Caco-2 (cell line): ENCODE measurements around the gene UGT1A5. TPM values are rescaled to one million over a fixed set of nuclear protein-coding genes. Genes with fewer than 3 reads are reported as not detected.

Experiments used
- BruUV-seq: library from RNA; stranded (reverse); fragments of 400-500 nt; replicated peaks from 2 replicates; lab custom pipeline; 2021; lab: Mats Ljungman, UMichigan
- CTCF ChIA-PET: fragments of 300-600 bp; sonication (Branson Sonifier 250); formaldehyde crosslinking; loops from one replicate; lab custom pipeline; 2022; ENCODE audit warnings: antibody characterized with exemption; lab: Charles Lee
- POLR2A ChIA-PET: fragments of 300-600 bp; sonication (Branson Sonifier 250); formaldehyde crosslinking; loops from one replicate; lab custom pipeline; 2022; ENCODE audit warnings: antibody characterized with exemption; lab: Charles Lee
- DNase-seq, 2 experiments: peaks; one replicate each; pipeline versions ENCODE4 v3.0.0 to v3.0.0-alpha.2; 2020 to 2022
- H3K27me3 ChIP-seq: replicated peaks from 2 replicates; pipeline ENCODE4 v1.6.0; 2011; ENCODE audit warnings: low read length; ENCODE audit not compliant: control insufficient read depth, insufficient read depth
- H3K36me3 ChIP-seq: 2 replicates; pipeline ENCODE4 v1.5.1; 2011; ENCODE audit warnings: low read length; ENCODE audit not compliant: control insufficient read depth, insufficient read depth
- H3K4me1 ChIP-seq: fragments of 250-450 bp; sonication (Bioruptor Pico); 2 replicates; pipeline ENCODE4 v1.5.1; 2020; ENCODE audit warnings: mild to moderate bottlenecking
- H3K4me3 ChIP-seq: 2 replicates; pipeline ENCODE4 v1.5.1; 2011; ENCODE audit warnings: low read depth, mild to moderate bottlenecking, control low read depth, low read length
- H3K9me3 ChIP-seq: fragments of 250-450 bp; sonication (Bioruptor Pico); 2 replicates; pipeline ENCODE4 v1.5.1; 2020; ENCODE audit warnings: mild to moderate bottlenecking, moderate library complexity
- H3K27ac Mint-ChIP-seq: one replicate; pipeline ENCODE4 v1.8.0; 2022; ENCODE audit warnings: mixed read lengths; ENCODE audit not compliant: unreplicated experiment
- H3K27me3 Mint-ChIP-seq: one replicate; pipeline ENCODE4 v1.8.0; 2022; ENCODE audit warnings: mixed read lengths; ENCODE audit not compliant: insufficient read depth, unreplicated experiment
- H3K36me3 Mint-ChIP-seq: one replicate; pipeline ENCODE4 v1.8.0; 2022; ENCODE audit warnings: mild to moderate bottlenecking, mixed read lengths; ENCODE audit not compliant: insufficient read depth, unreplicated experiment
- H3K4me1 Mint-ChIP-seq: one replicate; pipeline ENCODE4 v1.8.0; 2022; ENCODE audit warnings: low read depth, mixed read lengths; ENCODE audit not compliant: unreplicated experiment
- H3K4me3 Mint-ChIP-seq: one replicate; pipeline ENCODE4 v1.8.0; 2022; ENCODE audit warnings: mild to moderate bottlenecking, moderate library complexity, mixed read lengths; ENCODE audit not compliant: unreplicated experiment
- H3K9me3 Mint-ChIP-seq: one replicate; pipeline ENCODE4 v1.8.0; 2022; ENCODE audit warnings: mixed read lengths; ENCODE audit not compliant: unreplicated experiment
- intact Hi-C: fragments of 100-400 bp; cut with micrococcal nuclease; formaldehyde crosslinking; loops from one replicate; pipeline ENCODE4 v1.10.0; 2022; ENCODE audit not compliant: unreplicated experiment
- total RNA-seq: library from RNA; stranded (reverse); gene quantifications from 2 replicates; pipeline ENCODE4 v1.2.3, GENCODE V29; 2022
- TF ChIP-seq, protein P1 (sequence below), 2 experiments: fragments of 200-600 bp in 1 of 2; IDR thresholded peaks; 1 replicate in 1 of 2; 2 replicates in 1 of 2; pipeline versions ENCODE4 v1.5.1 to v1.8.0; 2011 to 2022; ENCODE audit warnings: antibody characterized with exemption in 1 of 2, control low read depth in 1 of 2, inconsistent platforms in 1 of 2, low read depth in 1 of 2, low read length in 1 of 2, mild to moderate bottlenecking in 1 of 2, moderate library complexity in 1 of 2; ENCODE audit not compliant: insufficient read depth in 1 of 2, severe bottlenecking in 1 of 2, unreplicated experiment in 1 of 2

Gene UGT1A5
- total RNA-seq, 1 experiment from 2014 or later = 1.2 TPM

DNA sequence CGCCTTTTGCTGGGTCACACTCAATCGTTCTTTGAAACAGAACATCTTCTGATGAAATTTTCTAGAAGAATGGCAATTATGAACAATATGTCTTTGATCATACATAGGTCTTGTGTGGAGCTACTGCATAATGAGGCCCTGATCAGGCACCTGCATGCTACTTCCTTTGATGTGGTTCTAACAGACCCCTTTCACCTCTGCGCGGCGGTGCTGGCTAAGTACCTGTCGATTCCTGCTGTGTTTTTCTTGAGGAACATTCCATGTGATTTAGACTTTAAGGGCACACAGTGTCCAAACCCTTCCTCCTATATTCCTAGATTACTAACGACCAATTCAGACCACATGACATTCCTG is 532 bp downstream of the UGT1A5 start:
- peaks cover 14% of the 10 kb centered on the region for H3K4me1 ChIP-seq
- TF ChIP-seq, protein P1, sequence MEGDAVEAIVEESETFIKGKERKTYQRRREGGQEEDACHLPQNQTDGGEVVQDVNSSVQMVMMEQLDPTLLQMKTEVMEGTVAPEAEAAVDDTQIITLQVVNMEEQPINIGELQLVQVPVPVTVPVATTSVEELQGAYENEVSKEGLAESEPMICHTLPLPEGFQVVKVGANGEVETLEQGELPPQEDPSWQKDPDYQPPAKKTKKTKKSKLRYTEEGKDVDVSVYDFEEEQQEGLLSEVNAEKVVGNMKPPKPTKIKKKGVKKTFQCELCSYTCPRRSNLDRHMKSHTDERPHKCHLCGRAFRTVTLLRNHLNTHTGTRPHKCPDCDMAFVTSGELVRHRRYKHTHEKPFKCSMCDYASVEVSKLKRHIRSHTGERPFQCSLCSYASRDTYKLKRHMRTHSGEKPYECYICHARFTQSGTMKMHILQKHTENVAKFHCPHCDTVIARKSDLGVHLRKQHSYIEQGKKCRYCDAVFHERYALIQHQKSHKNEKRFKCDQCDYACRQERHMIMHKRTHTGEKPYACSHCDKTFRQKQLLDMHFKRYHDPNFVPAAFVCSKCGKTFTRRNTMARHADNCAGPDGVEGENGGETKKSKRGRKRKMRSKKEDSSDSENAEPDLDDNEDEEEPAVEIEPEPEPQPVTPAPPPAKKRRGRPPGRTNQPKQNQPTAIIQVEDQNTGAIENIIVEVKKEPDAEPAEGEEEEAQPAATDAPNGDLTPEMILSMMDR (IDR thresholded peaks at IDR 0.05; ENCODE audit: insufficient read depth in 1 of 2, low read depth in 1 of 2, low read length in 1 of 2, severe bottlenecking in 1 of 2, unreplicated experiment in 1 of 2) = no peak
- ChIA-PET CTCF (no interaction called here), POLR2A (no interaction called here)
- no peaks in the 10 kb centered on the region for H3K9me3 Mint-ChIP-seq
- no peaks in the 10 kb centered on the region for H3K9me3 ChIP-seq
- no peaks in the 10 kb centered on the region for H3K36me3 ChIP-seq
- H3K36me3 Mint-ChIP-seq = peaks cover 7% of the 10 kb centered on the region
- no peaks in the 10 kb centered on the region for H3K27me3 Mint-ChIP-seq
- intact Hi-C loops = loop anchor here (5.0 kb wide), 2 partner anchors 131 to 146 kb away; partner anchors contain the start of gene USP40
- no peaks in the 10 kb centered on the region for H3K27me3 ChIP-seq
- no peak for DNase-seq
- H3K4me3 ChIP-seq = no peak overlapping the region
- no TSS peak for BruUV-seq
- no peak overlapping the region for H3K27ac Mint-ChIP-seq
- peaks cover 11% of the 10 kb centered on the region for H3K4me1 Mint-ChIP-seq
- H3K4me3 Mint-ChIP-seq = no peak overlapping the region

DNA sequence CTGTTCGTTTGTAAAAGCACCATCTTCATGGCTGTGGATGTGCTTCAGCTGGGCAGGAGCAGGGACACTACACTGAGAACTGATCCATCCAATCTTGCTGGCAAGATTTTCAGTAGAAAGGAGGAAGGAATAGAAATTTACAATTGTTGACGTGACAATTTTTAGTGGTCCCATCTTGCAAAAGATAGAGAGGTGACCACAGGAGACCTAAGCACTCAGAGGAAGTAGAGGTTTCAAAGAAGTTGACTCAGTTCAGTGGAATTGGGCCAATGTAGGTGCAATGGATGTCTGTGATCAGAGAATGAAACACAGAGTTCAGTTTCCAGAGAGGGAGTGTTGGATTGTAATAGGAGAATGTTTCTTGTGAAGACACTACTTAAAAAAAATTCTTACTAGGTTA is 1.4 kb downstream of the UGT1A5 start:
- Mint-ChIP-seq H3K27ac (no peak overlapping the region), H3K9me3 (no peaks in the 10 kb centered on the region), H3K4me3 (no peak overlapping the region), H3K27me3 (no peaks in the 10 kb centered on the region), H3K4me1 (peaks cover 11% of the 10 kb centered on the region), H3K36me3 (peaks cover 13% of the 10 kb centered on the region)
- TF ChIP-seq, protein P1 (IDR thresholded peaks at IDR 0.05; ENCODE audit: insufficient read depth in 1 of 2, low read depth in 1 of 2, low read length in 1 of 2, severe bottlenecking in 1 of 2, unreplicated experiment in 1 of 2) = no peak
- peaks cover 10% of the 10 kb centered on the region; the same call in 1 of the 2 replicates for H3K4me1 ChIP-seq
- POLR2A ChIA-PET = no interaction called here
- H3K4me3 ChIP-seq = no peak overlapping the region
- BruUV-seq = no TSS peak
- H3K9me3 ChIP-seq = no peaks in the 10 kb centered on the region
- CTCF ChIA-PET = no interaction called here
- no peaks in the 10 kb centered on the region for H3K27me3 ChIP-seq
- no peak for DNase-seq
- no peaks in the 10 kb centered on the region for H3K36me3 ChIP-seq
- intact Hi-C loops = loop anchor here (5.0 kb wide), 2 partner anchors 132 to 147 kb away; partner anchors contain the start of gene USP40

DNA sequence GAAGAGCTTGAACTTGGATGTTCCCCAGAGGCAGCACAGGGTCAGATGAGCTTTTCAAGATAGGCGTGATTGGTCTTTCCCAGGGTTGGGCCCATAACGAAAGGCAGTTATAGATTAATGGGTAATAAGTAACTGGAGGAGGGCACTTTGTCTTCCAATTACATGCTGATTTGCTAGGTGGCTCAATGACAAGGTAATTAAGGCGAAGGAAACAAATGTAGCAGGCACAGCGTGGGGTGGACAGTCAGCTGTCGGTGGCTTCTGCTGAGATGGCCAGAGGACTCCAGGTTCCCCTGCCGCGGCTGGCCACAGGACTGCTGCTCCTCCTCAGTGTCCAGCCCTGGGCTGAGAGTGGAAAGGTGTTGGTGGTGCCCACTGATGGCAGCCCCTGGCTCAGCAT is 5.8 kb downstream of the UGT1A5 start, which contains the start of gene UGT1A4:
Gene UGT1A4 (plus strand): TSS at position 185 of the 400 bp plus-strand sequence. CDS start 85 bp downstream, at position 270.
- Mint-ChIP-seq H3K27ac (no peak within 1 kb of the TSS), H3K36me3 (peaks cover 7% of the 10 kb centered on the region), H3K9me3 (no peaks in the 10 kb centered on the region), H3K4me1 (no peaks in the 10 kb centered on the region), H3K4me3 (no peak within 1 kb of the TSS), H3K27me3 (no peaks in the 10 kb centered on the region)
- Histone ChIP-seq H3K9me3 (no peaks in the 10 kb centered on the region), H3K36me3 (no peaks in the 10 kb centered on the region), H3K4me3 (no peak within 1 kb of the TSS), H3K27me3 (no peaks in the 10 kb centered on the region), H3K4me1 (no peaks in the 10 kb centered on the region)
- intact Hi-C loops = no loop called here
- CTCF ChIA-PET = no interaction called here
- no peak for DNase-seq
- POLR2A ChIA-PET = no interaction called here
- BruUV-seq = no TSS peak
- TF ChIP-seq, protein P1 (IDR thresholded peaks at IDR 0.05; ENCODE audit: insufficient read depth in 1 of 2, low read depth in 1 of 2, low read length in 1 of 2, severe bottlenecking in 1 of 2, unreplicated experiment in 1 of 2) = no peak
